ENCODE results near the gene IGDCC3. TPM values are rescaled to one million over a fixed set of nuclear protein-coding genes. Genes with fewer than 3 reads are reported as not detected.
A peak's percentile ranks its signal among the peaks of the same experiment; 100 is the strongest.

IGDCC3 gene
- total and polyA plus RNA-seq, 2 donors: 0.50 to 1.4 TPM

- Histone ChIP-seq H3K4me3 (ENCODE audit: low read length in 2 of 2) (no peak overlapping the region), H3K27ac (ENCODE audit: low read depth in 1 of 2, low read length in 1 of 2) (no peak overlapping the region), H3K27me3 (ENCODE audit: control insufficient read depth in 2 of 2, insufficient read depth in 1 of 2, low read length in 1 of 2) (peaks cover 0 to 21% of the 10 kb centered on the region in 2 donors), H3K4me1 (ENCODE audit: control insufficient read depth in 2 of 2, insufficient read depth in 2 of 2, low read length in 2 of 2) (peaks cover 0 to 4% of the 10 kb centered on the region in 2 donors), H3K9me3 (ENCODE audit: control insufficient read depth in 2 of 2, insufficient read depth in 1 of 2, low read length in 1 of 2) (no peaks in the 10 kb centered on the region), H3K36me3 (ENCODE audit: control insufficient read depth in 2 of 2, insufficient read depth in 2 of 2, low read length in 1 of 2) (no peaks in the 10 kb centered on the region)
- no peak for DNase-seq (ENCODE audit: low read depth in 6 of 9, low spot score in 9 of 9)
- 50% methylated on average over 7 of the region's 7 CpGs for WGBS
These were observed 31.3 kb upstream of the IGDCC3 start for GRCh38 chr15:65409036-65409631.

- Histone ChIP-seq H3K27me3 (ENCODE audit: control insufficient read depth in 2 of 2, insufficient read depth in 1 of 2, low read length in 1 of 2) (peaks cover 0 to 16% of the 10 kb centered on the region in 2 donors), H3K9me3 (ENCODE audit: control insufficient read depth in 2 of 2, insufficient read depth in 1 of 2, low read length in 1 of 2) (no peaks in the 10 kb centered on the region), H3K27ac (ENCODE audit: low read depth in 1 of 2, low read length in 1 of 2) (no peak overlapping the region), H3K4me1 (ENCODE audit: control insufficient read depth in 2 of 2, insufficient read depth in 2 of 2, low read length in 2 of 2) (peaks cover 0 to 4% of the 10 kb centered on the region in 2 donors), H3K4me3 (ENCODE audit: low read length in 2 of 2) (no peak overlapping the region), H3K36me3 (ENCODE audit: control insufficient read depth in 2 of 2, insufficient read depth in 2 of 2, low read length in 1 of 2) (no peaks in the 10 kb centered on the region)
- 68% methylated on average over 7 of the region's 7 CpGs for WGBS
- no peak for DNase-seq (ENCODE audit: low read depth in 6 of 9, low spot score in 9 of 9)
These were observed 30.7 kb upstream of the IGDCC3 start for GRCh38 chr15:65408324-65409035.

- DNase-seq (ENCODE audit: low read depth in 6 of 9, low spot score in 9 of 9): no peak
- peaks cover 0 to 21% of the 10 kb centered on the region in 2 donors for H3K27me3 ChIP-seq (ENCODE audit: control insufficient read depth in 2 of 2, insufficient read depth in 1 of 2, low read length in 1 of 2)
- no peaks in the 10 kb centered on the region for H3K9me3 ChIP-seq (ENCODE audit: control insufficient read depth in 2 of 2, insufficient read depth in 1 of 2, low read length in 1 of 2)
- H3K36me3 ChIP-seq (ENCODE audit: control insufficient read depth in 2 of 2, insufficient read depth in 2 of 2, low read length in 1 of 2): no peaks in the 10 kb centered on the region
- 73% methylated on average over 10 of the region's 10 CpGs for WGBS
- H3K4me3 ChIP-seq (ENCODE audit: low read length in 2 of 2): no peak overlapping the region
- peaks cover 0 to 4% of the 10 kb centered on the region in 2 donors for H3K4me1 ChIP-seq (ENCODE audit: control insufficient read depth in 2 of 2, insufficient read depth in 2 of 2, low read length in 2 of 2)
- H3K27ac ChIP-seq (ENCODE audit: low read depth in 1 of 2, low read length in 1 of 2): no peak overlapping the region
These were observed 28.7 kb upstream of the IGDCC3 start for GRCh38 chr15:65406424-65407000.

GRCh38 chr15:65405791-65406423 is 28.1 kb upstream of the IGDCC3 start:
- peaks cover 0 to 4% of the 10 kb centered on the region in 2 donors for H3K4me1 ChIP-seq (ENCODE audit: control insufficient read depth in 2 of 2, insufficient read depth in 2 of 2, low read length in 2 of 2)
- no peak overlapping the region for H3K27ac ChIP-seq (ENCODE audit: low read depth in 1 of 2, low read length in 1 of 2)
- no peak overlapping the region for H3K4me3 ChIP-seq (ENCODE audit: low read length in 2 of 2)
- H3K36me3 ChIP-seq (ENCODE audit: control insufficient read depth in 2 of 2, insufficient read depth in 2 of 2, low read length in 1 of 2): no peaks in the 10 kb centered on the region
- WGBS: 97% methylated on average over 7 of the region's 7 CpGs
- no peaks in the 10 kb centered on the region for H3K9me3 ChIP-seq (ENCODE audit: control insufficient read depth in 2 of 2, insufficient read depth in 1 of 2, low read length in 1 of 2)
- DNase-seq (ENCODE audit: low read depth in 6 of 9, low spot score in 9 of 9): no peak
- peaks cover 0 to 25% of the 10 kb centered on the region in 2 donors for H3K27me3 ChIP-seq (ENCODE audit: control insufficient read depth in 2 of 2, insufficient read depth in 1 of 2, low read length in 1 of 2)

GRCh38 chr15:65404186-65404872 is 26.5 kb upstream of the IGDCC3 start:
- Histone ChIP-seq H3K4me3 (ENCODE audit: low read length in 2 of 2) (no peak overlapping the region), H3K27ac (ENCODE audit: low read depth in 1 of 2, low read length in 1 of 2) (no peak overlapping the region), H3K9me3 (ENCODE audit: control insufficient read depth in 2 of 2, insufficient read depth in 1 of 2, low read length in 1 of 2) (no peaks in the 10 kb centered on the region), H3K4me1 (ENCODE audit: control insufficient read depth in 2 of 2, insufficient read depth in 2 of 2, low read length in 2 of 2) (peaks cover 0 to 3% of the 10 kb centered on the region in 2 donors), H3K36me3 (ENCODE audit: control insufficient read depth in 2 of 2, insufficient read depth in 2 of 2, low read length in 1 of 2) (no peaks in the 10 kb centered on the region), H3K27me3 (ENCODE audit: control insufficient read depth in 2 of 2, insufficient read depth in 1 of 2, low read length in 1 of 2) (peaks cover 0 to 29% of the 10 kb centered on the region in 2 donors)
- 92% methylated on average over 6 of the region's 6 CpGs for WGBS
- DNase-seq (ENCODE audit: low read depth in 6 of 9, low spot score in 9 of 9): no peak

GRCh38 chr15:65402961-65403360 is 25.2 kb upstream of the IGDCC3 start:
- H3K4me1 ChIP-seq (ENCODE audit: control insufficient read depth in 2 of 2, insufficient read depth in 2 of 2, low read length in 2 of 2): no peaks in the 10 kb centered on the region
- no peak overlapping the region for H3K4me3 ChIP-seq (ENCODE audit: low read length in 2 of 2)
- DNase-seq (ENCODE audit: low read depth in 6 of 9, low spot score in 9 of 9): no peak
- H3K27me3 ChIP-seq (ENCODE audit: control insufficient read depth in 2 of 2, insufficient read depth in 1 of 2, low read length in 1 of 2): peaks cover 0 to 38% of the 10 kb centered on the region in 2 donors
- H3K36me3 ChIP-seq (ENCODE audit: control insufficient read depth in 2 of 2, insufficient read depth in 2 of 2, low read length in 1 of 2): no peaks in the 10 kb centered on the region
- no peaks in the 10 kb centered on the region for H3K9me3 ChIP-seq (ENCODE audit: control insufficient read depth in 2 of 2, insufficient read depth in 1 of 2, low read length in 1 of 2)
- 98% methylated on average over 4 of the region's 4 CpGs for WGBS
- H3K27ac ChIP-seq (ENCODE audit: low read depth in 1 of 2, low read length in 1 of 2): no peak overlapping the region

GRCh38 chr15:65401611-65402240 is 23.9 kb upstream of the IGDCC3 start:
- Histone ChIP-seq H3K27me3 (ENCODE audit: control insufficient read depth in 2 of 2, insufficient read depth in 1 of 2, low read length in 1 of 2) (peaks cover 10 to 51% of the 10 kb centered on the region in 2 donors), H3K27ac (ENCODE audit: low read depth in 1 of 2, low read length in 1 of 2) (no peak overlapping the region), H3K36me3 (ENCODE audit: control insufficient read depth in 2 of 2, insufficient read depth in 2 of 2, low read length in 1 of 2) (no peaks in the 10 kb centered on the region), H3K4me3 (ENCODE audit: low read length in 2 of 2) (no peak overlapping the region), H3K9me3 (ENCODE audit: control insufficient read depth in 2 of 2, insufficient read depth in 1 of 2, low read length in 1 of 2) (no peaks in the 10 kb centered on the region), H3K4me1 (ENCODE audit: control insufficient read depth in 2 of 2, insufficient read depth in 2 of 2, low read length in 2 of 2) (no peaks in the 10 kb centered on the region)
- DNase-seq (ENCODE audit: low read depth in 6 of 9, low spot score in 9 of 9): no peak
- WGBS: 98% methylated on average over 8 of the region's 8 CpGs

GRCh38 chr15:65400760-65401610 is 23.2 kb upstream of the IGDCC3 start:
- peak in 4 of 9 donors; percentile 20 to 49 (median 34) for DNase-seq (ENCODE audit: low read depth in 6 of 9, low spot score in 9 of 9)
- Histone ChIP-seq H3K27me3 (ENCODE audit: control insufficient read depth in 2 of 2, insufficient read depth in 1 of 2, low read length in 1 of 2) (peaks cover 18 to 58% of the 10 kb centered on the region in 2 donors), H3K4me3 (ENCODE audit: low read length in 2 of 2) (no peak overlapping the region), H3K4me1 (ENCODE audit: control insufficient read depth in 2 of 2, insufficient read depth in 2 of 2, low read length in 2 of 2) (no peaks in the 10 kb centered on the region), H3K36me3 (ENCODE audit: control insufficient read depth in 2 of 2, insufficient read depth in 2 of 2, low read length in 1 of 2) (no peaks in the 10 kb centered on the region), H3K27ac (ENCODE audit: low read depth in 1 of 2, low read length in 1 of 2) (no peak overlapping the region), H3K9me3 (ENCODE audit: control insufficient read depth in 2 of 2, insufficient read depth in 1 of 2, low read length in 1 of 2) (no peaks in the 10 kb centered on the region)
- 28% methylated on average over 11 of the region's 11 CpGs for WGBS

All from thymus (tissue), 11 donors.